ENCODE measurements around the gene ITCH.

Gene ITCH

DNA sequence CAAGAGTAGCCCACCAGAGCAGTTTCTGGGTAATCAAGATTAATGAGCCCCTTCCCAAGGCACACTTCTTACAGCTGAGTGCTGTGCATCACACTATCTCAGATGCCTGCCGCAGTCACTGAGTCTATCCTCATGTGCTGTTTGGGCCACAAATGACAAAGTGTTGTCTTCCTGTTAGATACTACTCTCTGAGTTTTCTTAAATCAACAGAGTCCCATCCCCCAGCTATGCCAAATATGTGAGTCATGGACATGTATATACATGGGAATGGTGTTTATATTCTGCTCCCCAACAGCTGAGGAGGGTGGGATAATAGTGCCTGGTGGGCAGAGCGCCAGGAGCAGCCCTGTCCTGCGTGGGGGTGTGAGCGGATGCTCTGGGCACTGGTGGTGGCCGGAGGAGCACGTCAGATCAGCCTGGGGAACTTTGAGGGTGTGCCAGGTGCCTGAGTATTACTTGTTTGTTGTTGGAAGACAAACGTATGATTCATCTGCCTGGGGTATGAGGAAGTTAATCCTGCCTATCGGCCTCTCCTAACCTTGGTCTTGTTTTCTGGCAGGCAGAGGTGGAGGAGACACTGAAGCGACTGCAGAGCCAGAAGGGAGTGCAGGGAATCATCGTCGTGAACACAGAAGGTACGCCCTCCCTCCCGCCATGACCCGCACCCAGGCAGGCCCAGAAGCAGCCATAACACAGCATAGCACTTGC is 162.8 kb downstream of the ITCH start (continued):
- TF ChIP-seq, protein P1, sequence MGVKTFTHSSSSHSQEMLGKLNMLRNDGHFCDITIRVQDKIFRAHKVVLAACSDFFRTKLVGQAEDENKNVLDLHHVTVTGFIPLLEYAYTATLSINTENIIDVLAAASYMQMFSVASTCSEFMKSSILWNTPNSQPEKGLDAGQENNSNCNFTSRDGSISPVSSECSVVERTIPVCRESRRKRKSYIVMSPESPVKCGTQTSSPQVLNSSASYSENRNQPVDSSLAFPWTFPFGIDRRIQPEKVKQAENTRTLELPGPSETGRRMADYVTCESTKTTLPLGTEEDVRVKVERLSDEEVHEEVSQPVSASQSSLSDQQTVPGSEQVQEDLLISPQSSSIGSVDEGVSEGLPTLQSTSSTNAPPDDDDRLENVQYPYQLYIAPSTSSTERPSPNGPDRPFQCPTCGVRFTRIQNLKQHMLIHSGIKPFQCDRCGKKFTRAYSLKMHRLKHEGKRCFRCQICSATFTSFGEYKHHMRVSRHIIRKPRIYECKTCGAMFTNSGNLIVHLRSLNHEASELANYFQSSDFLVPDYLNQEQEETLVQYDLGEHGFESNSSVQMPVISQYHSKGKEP (tag by site-specific recombination; IDR thresholded peaks at IDR 0.05), result no peak
- no peak for TF ChIP-seq ZNF391 (tag by site-specific recombination; IDR thresholded peaks at IDR 0.05; ENCODE audit: borderline replicate concordance, low read depth)
- TF ChIP-seq BCL11A (tag by site-specific recombination; IDR thresholded peaks at IDR 0.05; ENCODE audit: low read depth), result peak; percentile 41; the same call in 1 of the 2 replicates
- peak; percentile 71 for TF ChIP-seq ZEB2 (tag by site-specific recombination; IDR thresholded peaks at IDR 0.05)
- no peak for TF ChIP-seq ZSCAN18 (tag by site-specific recombination; IDR thresholded peaks at IDR 0.05)
- TF ChIP-seq SETDB1 (IDR thresholded peaks at IDR 0.05; ENCODE audit: insufficient read length, low read length), result no peak
- peak; percentile 78 for TF ChIP-seq ZNF629 (tag by site-specific recombination; IDR thresholded peaks at IDR 0.05)
- TF ChIP-seq ZNF280D (tag by site-specific recombination; IDR thresholded peaks at IDR 0.05), result no peak
- TF ChIP-seq GLIS1 (tag by site-specific recombination; IDR thresholded peaks at IDR 0.05), result peak; percentile 70; the same call in 1 of the 2 replicates
- no peak for TF ChIP-seq ZNF623 (tag by site-specific recombination; IDR thresholded peaks at IDR 0.05)
- TF ChIP-seq ZNF529 (tag by site-specific recombination; IDR thresholded peaks at IDR 0.05; ENCODE audit: insufficient replicate concordance), result no peak
- TF ChIP-seq ZNF544 (tag by site-specific recombination; IDR thresholded peaks at IDR 0.05), result no peak
- peak; percentile 45; the same call in 1 of the 2 replicates for TF ChIP-seq SCRT2 (tag by site-specific recombination; IDR thresholded peaks at IDR 0.05)
- TF ChIP-seq ZNF792 (tag by site-specific recombination; IDR thresholded peaks at IDR 0.05), result no peak
- 0 out of 2 replicates have a peak, but pooled peaks have one; percentile 13 for TF ChIP-seq OSR2 (tag by site-specific recombination; IDR thresholded peaks at IDR 0.05)
- peak; percentile 33; the same call in 1 of the 2 replicates for TF ChIP-seq MZF1 (tag by site-specific recombination; IDR thresholded peaks at IDR 0.05; ENCODE audit: borderline replicate concordance)
- TF ChIP-seq ZNF548 (tag by site-specific recombination; IDR thresholded peaks at IDR 0.05), result no peak
- no peak for TF ChIP-seq REPIN1 (tag by site-specific recombination; IDR thresholded peaks at IDR 0.05; ENCODE audit: low read depth)
- TF ChIP-seq ZNF16 (tag by site-specific recombination; IDR thresholded peaks at IDR 0.05; ENCODE audit: low read depth), result no peak
- TF ChIP-seq ZBTB17 (tag by site-specific recombination; IDR thresholded peaks at IDR 0.05), result peak; percentile 93
- no peak for TF ChIP-seq ZNF274 (IDR thresholded peaks at IDR 0.05; ENCODE audit: low read length)
- no peak for TF ChIP-seq ZNF274 (tag by site-specific recombination; IDR thresholded peaks at IDR 0.05; ENCODE audit: borderline replicate concordance)
- TF ChIP-seq, protein P2, sequence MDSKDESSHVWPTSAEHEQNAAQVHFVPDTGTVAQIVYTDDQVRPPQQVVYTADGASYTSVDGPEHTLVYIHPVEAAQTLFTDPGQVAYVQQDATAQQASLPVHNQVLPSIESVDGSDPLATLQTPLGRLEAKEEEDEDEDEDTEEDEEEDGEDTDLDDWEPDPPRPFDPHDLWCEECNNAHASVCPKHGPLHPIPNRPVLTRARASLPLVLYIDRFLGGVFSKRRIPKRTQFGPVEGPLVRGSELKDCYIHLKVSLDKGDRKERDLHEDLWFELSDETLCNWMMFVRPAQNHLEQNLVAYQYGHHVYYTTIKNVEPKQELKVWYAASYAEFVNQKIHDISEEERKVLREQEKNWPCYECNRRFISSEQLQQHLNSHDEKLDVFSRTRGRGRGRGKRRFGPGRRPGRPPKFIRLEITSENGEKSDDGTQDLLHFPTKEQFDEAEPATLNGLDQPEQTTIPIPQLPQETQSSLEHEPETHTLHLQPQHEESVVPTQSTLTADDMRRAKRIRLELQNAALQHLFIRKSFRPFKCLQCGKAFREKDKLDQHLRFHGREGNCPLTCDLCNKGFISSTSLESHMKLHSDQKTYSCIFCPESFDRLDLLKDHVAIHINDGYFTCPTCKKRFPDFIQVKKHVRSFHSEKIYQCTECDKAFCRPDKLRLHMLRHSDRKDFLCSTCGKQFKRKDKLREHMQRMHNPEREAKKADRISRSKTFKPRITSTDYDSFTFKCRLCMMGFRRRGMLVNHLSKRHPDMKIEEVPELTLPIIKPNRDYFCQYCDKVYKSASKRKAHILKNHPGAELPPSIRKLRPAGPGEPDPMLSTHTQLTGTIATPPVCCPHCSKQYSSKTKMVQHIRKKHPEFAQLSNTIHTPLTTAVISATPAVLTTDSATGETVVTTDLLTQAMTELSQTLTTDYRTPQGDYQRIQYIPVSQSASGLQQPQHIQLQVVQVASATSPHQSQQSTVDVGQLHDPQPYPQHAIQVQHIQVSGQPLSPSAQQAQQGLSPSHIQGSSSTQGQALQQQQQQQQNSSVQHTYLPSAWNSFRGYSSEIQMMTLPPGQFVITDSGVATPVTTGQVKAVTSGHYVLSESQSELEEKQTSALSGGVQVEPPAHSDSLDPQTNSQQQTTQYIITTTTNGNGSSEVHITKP (tag by site-specific recombination; IDR thresholded peaks at IDR 0.05), result peak; percentile 79
- no peak for TF ChIP-seq TCF7L2 (IDR thresholded peaks at IDR 0.05; ENCODE audit: borderline replicate concordance, low read depth, low read length)
- no peak for TF ChIP-seq ZNF19 (tag by site-specific recombination; IDR thresholded peaks at IDR 0.05; ENCODE audit: low read depth)
- no peak for TF ChIP-seq HIC1 (tag by site-specific recombination; IDR thresholded peaks at IDR 0.05)
- no peak for TF ChIP-seq ZNF175 (tag by site-specific recombination; IDR thresholded peaks at IDR 0.05)
- TF ChIP-seq ZNF239 (tag by site-specific recombination; IDR thresholded peaks at IDR 0.05), result no peak; the same call in 1 of the 2 replicates
- no peak for TF ChIP-seq KLF16 (tag by site-specific recombination; IDR thresholded peaks at IDR 0.05)
